Smooth muscle cell (in vitro differentiated cells): ENCODE data around the gene ENTPD2. TPM values are rescaled to one million over a fixed set of nuclear protein-coding genes. Genes with fewer than 3 reads are reported as not detected.
A peak's percentile ranks its signal among the peaks of the same experiment; 100 is the strongest.

Experiments used
- DNase-seq: peaks from one replicate; lab custom pipeline; 2025; ENCODE audit not compliant: unreplicated experiment; lab: John Stamatoyannopoulos, UW
- H2AFZ ChIP-seq: fragments of 200-600 bp; sonication (generic); 2 replicates; pipeline ENCODE4 v1.6.0; 2016; ENCODE audit warnings: antibody characterized with exemption, low read depth, mild to moderate bottlenecking
- H3F3A ChIP-seq: fragments of 200-600 bp; sonication (generic); 2 replicates; pipeline ENCODE4 v1.6.0; 2017; ENCODE audit warnings: antibody characterized with exemption, low read depth
- H3K27ac ChIP-seq: fragments of 200-600 bp; sonication (generic); 2 replicates; pipeline ENCODE4 v1.5.1; 2016; ENCODE audit warnings: low read depth, mild to moderate bottlenecking
- H3K27me3 ChIP-seq: fragments of 200-600 bp; sonication (generic); 2 replicates; pipeline ENCODE4 v1.6.1; 2016; ENCODE audit warnings: low read depth, mild to moderate bottlenecking
- H3K36me3 ChIP-seq: fragments of 200-600 bp; sonication (generic); 2 replicates; pipeline ENCODE4 v1.5.1; 2016; ENCODE audit warnings: low read depth
- H3K4me1 ChIP-seq: fragments of 200-600 bp; sonication (generic); 2 replicates; pipeline ENCODE4 v1.5.1; 2016; ENCODE audit warnings: low read depth
- H3K4me2 ChIP-seq: fragments of 200-600 bp; sonication (generic); 2 replicates; pipeline ENCODE4 v1.6.0; 2016; ENCODE audit warnings: mild to moderate bottlenecking
- H3K4me3 ChIP-seq: fragments of 200-600 bp; sonication (generic); 2 replicates; pipeline ENCODE4 v1.5.1; 2016; ENCODE audit warnings: mild to moderate bottlenecking
- H3K79me2 ChIP-seq: fragments of 200-600 bp; sonication (generic); 2 replicates; pipeline ENCODE4 v1.6.0; 2016; ENCODE audit warnings: low read depth, mild to moderate bottlenecking
- H3K9ac ChIP-seq: fragments of 200-600 bp; sonication (generic); 2 replicates; pipeline ENCODE4 v1.6.0; 2016; ENCODE audit warnings: low read depth
- H3K9me3 ChIP-seq: fragments of 200-600 bp; sonication (generic); replicated peaks from 2 replicates; pipeline ENCODE4 v1.5.1; 2016; ENCODE audit warnings: low read depth
- H4K20me1 ChIP-seq: fragments of 200-600 bp; sonication (generic); 2 replicates; pipeline ENCODE4 v1.6.0; 2016; ENCODE audit warnings: low read depth
- WGBS: methylation state at CpG from one replicate; pipeline ENCODE4 v1.1.7; 2016; ENCODE audit warnings: low lambda C conversion rate; 5-methylcytosine and 5-hydroxymethylcytosine counted together
- polyA plus RNA-seq: library from polyadenylated mRNA; unstranded; fragments of >200 nt; fragmentation: Nextera tagmentation; extraction: Ambion mirVana; gene quantifications from 2 replicates; pipeline ENCODE4 v1.2.1, GENCODE V29; 2016
- small RNA-seq: library from RNA; depleted of rRNA; stranded (forward); fragments of <200 nt; gene quantifications from one replicate; pipeline ENCODE3, GENCODE V24; 2014
- total RNA-seq: library from RNA; depleted of rRNA; stranded (reverse); fragments of >200 nt; gene quantifications from 2 replicates; pipeline ENCODE4 v1.2.3, GENCODE V29; 2014
- TF ChIP-seq, protein P1 (sequence below): fragments of 200-600 bp; sonication (generic); IDR thresholded peaks from 2 replicates; pipeline ENCODE4 v1.5.1; 2017; ENCODE audit warnings: borderline replicate concordance, mild to moderate bottlenecking, antibody characterized with exemption; ENCODE audit not compliant: insufficient read depth, poor library complexity, severe bottlenecking

ENTPD2 gene
- total and polyA plus RNA-seq, 2 experiments from 2014 or later, result 0.30 TPM; not detected in 1

DNA sequence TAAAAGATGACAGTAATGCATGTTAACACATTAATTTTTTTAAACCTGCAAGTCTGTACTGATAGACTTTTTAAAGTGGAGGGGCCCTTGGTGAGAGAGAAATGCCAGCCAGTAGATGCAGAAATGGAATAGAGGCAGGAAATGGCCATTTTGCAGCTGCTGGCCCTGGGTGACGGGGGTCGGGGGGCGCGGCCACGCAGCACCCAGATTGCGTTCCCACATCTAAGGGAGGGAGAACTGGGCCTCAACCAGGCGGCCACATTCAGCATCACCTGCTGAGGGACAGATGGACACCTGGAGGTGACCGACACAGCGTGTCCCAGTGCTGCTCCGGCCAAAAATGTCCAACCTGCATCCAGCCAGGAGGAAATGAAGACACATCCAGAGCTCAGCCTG is 51.2 kb downstream of the ENTPD2 start:
- no peak overlapping the region for H3K9ac ChIP-seq
- no peaks in the 10 kb centered on the region for H3K4me1 ChIP-seq
- H3K4me3 ChIP-seq, result no peak overlapping the region
- H3K9me3 ChIP-seq, result no peaks in the 10 kb centered on the region
- no peaks in the 10 kb centered on the region for H3F3A ChIP-seq
- H4K20me1 ChIP-seq, result no peaks in the 10 kb centered on the region
- 96% methylated on average over 10 of the region's 10 CpGs for WGBS
- no peaks in the 10 kb centered on the region for H3K36me3 ChIP-seq
- H2AFZ ChIP-seq, result no peak overlapping the region
- H3K4me2 ChIP-seq, result no peak overlapping the region
- no peaks in the 10 kb centered on the region for H3K27me3 ChIP-seq
- no peaks in the 10 kb centered on the region for H3K79me2 ChIP-seq
- TF ChIP-seq, protein P1, sequence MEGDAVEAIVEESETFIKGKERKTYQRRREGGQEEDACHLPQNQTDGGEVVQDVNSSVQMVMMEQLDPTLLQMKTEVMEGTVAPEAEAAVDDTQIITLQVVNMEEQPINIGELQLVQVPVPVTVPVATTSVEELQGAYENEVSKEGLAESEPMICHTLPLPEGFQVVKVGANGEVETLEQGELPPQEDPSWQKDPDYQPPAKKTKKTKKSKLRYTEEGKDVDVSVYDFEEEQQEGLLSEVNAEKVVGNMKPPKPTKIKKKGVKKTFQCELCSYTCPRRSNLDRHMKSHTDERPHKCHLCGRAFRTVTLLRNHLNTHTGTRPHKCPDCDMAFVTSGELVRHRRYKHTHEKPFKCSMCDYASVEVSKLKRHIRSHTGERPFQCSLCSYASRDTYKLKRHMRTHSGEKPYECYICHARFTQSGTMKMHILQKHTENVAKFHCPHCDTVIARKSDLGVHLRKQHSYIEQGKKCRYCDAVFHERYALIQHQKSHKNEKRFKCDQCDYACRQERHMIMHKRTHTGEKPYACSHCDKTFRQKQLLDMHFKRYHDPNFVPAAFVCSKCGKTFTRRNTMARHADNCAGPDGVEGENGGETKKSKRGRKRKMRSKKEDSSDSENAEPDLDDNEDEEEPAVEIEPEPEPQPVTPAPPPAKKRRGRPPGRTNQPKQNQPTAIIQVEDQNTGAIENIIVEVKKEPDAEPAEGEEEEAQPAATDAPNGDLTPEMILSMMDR, result no peak
- no peak for DNase-seq
- no peak overlapping the region for H3K27ac ChIP-seq

DNA sequence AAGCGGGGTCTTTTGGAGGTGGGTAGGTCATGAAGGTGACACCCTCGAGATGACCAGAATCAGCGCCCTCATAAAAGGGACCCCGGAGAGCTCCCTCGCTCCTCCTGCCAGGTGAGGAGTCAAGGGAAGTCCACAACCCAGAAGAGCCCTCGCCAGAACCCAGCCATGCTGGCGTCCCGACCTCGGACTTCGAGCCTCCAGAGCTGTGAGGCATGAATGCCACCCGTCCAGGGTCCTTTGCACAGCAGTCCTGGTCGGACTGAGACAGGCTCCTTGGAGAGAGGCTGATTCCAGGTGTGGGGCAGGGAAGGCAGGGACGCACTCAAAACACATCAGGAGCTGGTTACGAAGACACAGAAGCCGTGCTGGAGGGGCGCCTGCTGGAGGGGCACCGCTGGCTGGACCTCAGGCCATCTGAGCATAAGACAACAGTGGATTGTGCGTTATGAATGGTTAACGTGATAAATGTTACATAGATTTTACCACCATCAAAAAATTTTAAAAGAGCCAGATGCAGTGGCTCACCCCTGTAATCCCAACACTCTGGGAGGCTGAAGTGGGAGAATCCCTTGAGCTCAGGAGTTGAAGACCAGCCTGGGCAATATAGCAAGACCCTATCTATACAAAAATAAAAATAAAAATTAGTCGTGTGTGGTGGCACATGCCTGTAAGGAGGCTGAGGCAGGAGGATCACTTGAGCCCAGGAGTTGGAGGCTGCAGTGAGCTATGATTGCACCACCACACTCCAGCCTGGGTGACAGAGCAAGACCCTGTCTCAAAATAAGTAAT is 51.8 kb downstream of the ENTPD2 start:
- WGBS, result 93% methylated on average over 20 of the region's 20 CpGs
- Histone ChIP-seq H3K9ac (no peak overlapping the region), H3K9me3 (no peaks in the 10 kb centered on the region), H4K20me1 (no peaks in the 10 kb centered on the region), H3K4me2 (no peak overlapping the region), H3F3A (no peaks in the 10 kb centered on the region), H3K79me2 (no peaks in the 10 kb centered on the region), H3K27me3 (no peaks in the 10 kb centered on the region), H3K27ac (no peak overlapping the region), H3K4me3 (no peak overlapping the region), H3K4me1 (peaks cover 4% of the 10 kb centered on the region), H3K36me3 (no peaks in the 10 kb centered on the region), H2AFZ (no peak overlapping the region)
- no peak for DNase-seq
- TF ChIP-seq, protein P1, result no peak

DNA sequence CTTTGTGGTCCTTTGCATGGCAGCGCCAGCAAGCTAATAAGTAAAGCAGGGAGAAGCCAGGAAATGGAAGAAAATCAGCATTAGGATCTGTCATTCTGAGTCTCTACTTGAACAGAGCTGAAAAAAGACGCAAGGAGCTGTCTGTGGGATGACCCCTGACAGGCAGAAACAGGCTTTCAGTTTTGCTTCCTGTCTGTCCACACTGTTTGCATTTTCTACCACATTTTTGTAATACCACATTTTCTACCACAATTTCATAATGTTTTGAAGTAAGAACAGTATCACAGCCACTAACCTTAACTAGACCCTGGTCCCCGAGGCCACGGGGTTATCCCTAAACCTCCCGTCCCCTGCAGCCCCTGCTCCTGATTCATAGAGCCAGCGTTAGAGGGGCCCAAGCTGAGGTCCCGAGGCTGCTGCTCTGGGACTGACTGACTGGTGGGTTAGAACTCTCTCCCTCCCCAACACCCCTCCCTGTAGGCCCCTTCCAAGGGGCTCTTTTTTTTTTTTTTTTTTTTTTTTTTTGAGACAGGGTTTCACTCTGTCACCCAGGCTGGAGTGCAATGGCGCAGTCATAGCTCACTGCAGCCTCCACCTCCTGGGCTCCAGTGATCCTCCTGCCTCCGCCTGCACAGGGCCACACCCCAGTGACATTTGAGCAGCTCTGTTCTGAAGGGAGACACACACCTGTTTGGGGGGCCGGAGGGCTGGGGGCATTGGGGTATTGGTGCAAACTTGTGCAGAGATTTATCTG is 53.5 kb downstream of the ENTPD2 start:
- Histone ChIP-seq H3K4me2 (no peak overlapping the region), H3K9ac (no peak overlapping the region), H4K20me1 (no peaks in the 10 kb centered on the region), H3K36me3 (no peaks in the 10 kb centered on the region), H3F3A (no peaks in the 10 kb centered on the region), H3K27me3 (no peaks in the 10 kb centered on the region), H3K4me1 (peaks cover 12% of the 10 kb centered on the region), H2AFZ (no peak overlapping the region), H3K79me2 (no peaks in the 10 kb centered on the region), H3K4me3 (no peak overlapping the region), H3K27ac (peak overlapping the region; percentile 19), H3K9me3 (no peaks in the 10 kb centered on the region)
- DNase-seq, result no peak
- WGBS, result 66% methylated on average over 9 of the region's 10 CpGs
- TF ChIP-seq, protein P1, result no peak

Small RNA genes lying within 50 kb of the gene (small RNA-seq; reads per million reads assigned to genes)
- not detected for gene RF00153

Other genes starting within 250 kb of the ENTPD2 start
Only the 30 nearest of the 37 such genes appear.
- 304 and 306 TPM in 2 replicates for gene EDF1, start 187.8 kb downstream of the ENTPD2 start, total RNA-seq
- 492 and 548 TPM in 2 replicates for gene EDF1, start 187.8 kb downstream of the ENTPD2 start, polyA plus RNA-seq
- gene TRAF2, start 167.5 kb downstream of the ENTPD2 start, total RNA-seq, result 6.2 and 7.0 TPM in 2 replicates
- gene TRAF2, start 167.5 kb downstream of the ENTPD2 start, polyA plus RNA-seq, result 15.9 and 18.0 TPM in 2 replicates
- 70.5 and 103 TPM in 2 replicates for gene FBXW5, start 109.3 kb downstream of the ENTPD2 start, total RNA-seq
- 105 and 109 TPM in 2 replicates for gene FBXW5, start 109.3 kb downstream of the ENTPD2 start, polyA plus RNA-seq
- not detected in 2 replicates for gene C8G, start 108.8 kb downstream of the ENTPD2 start, total RNA-seq
- gene C8G, start 108.8 kb downstream of the ENTPD2 start, polyA plus RNA-seq, result 1.4 TPM in 1 of 2 replicates, not detected in the other
- not detected in 2 replicates for gene LCN12, start 101.8 kb downstream of the ENTPD2 start, total RNA-seq
- gene LCN12, start 101.8 kb downstream of the ENTPD2 start, polyA plus RNA-seq, result not detected in 2 replicates
- 119 and 145 TPM in 2 replicates for gene PTGDS, start 76.6 kb downstream of the ENTPD2 start, total RNA-seq
- gene PTGDS, start 76.6 kb downstream of the ENTPD2 start, polyA plus RNA-seq, result 597 and 611 TPM in 2 replicates
- 0.67 and 1.1 TPM in 2 replicates for gene LCNL1, start 71.1 kb downstream of the ENTPD2 start, total RNA-seq
- 0.85 and 0.89 TPM in 2 replicates for gene LCNL1, start 71.1 kb downstream of the ENTPD2 start, polyA plus RNA-seq
- gene PAXX, start 61.6 kb downstream of the ENTPD2 start, total RNA-seq, result 27.4 and 29.0 TPM in 2 replicates
- gene PAXX, start 61.6 kb downstream of the ENTPD2 start, polyA plus RNA-seq, result 61.4 and 62.0 TPM in 2 replicates
- gene CLIC3, start 57.5 kb downstream of the ENTPD2 start, total RNA-seq, result 15.2 and 36.8 TPM in 2 replicates
- 43.9 and 69.9 TPM in 2 replicates for gene CLIC3, start 57.5 kb downstream of the ENTPD2 start, polyA plus RNA-seq
- 15.9 and 23.0 TPM in 2 replicates for gene ABCA2, start 25.8 kb downstream of the ENTPD2 start, total RNA-seq
- gene ABCA2, start 25.8 kb downstream of the ENTPD2 start, polyA plus RNA-seq, result 26.2 and 29.0 TPM in 2 replicates
- not detected in 2 replicates for gene FUT7, start 22.0 kb downstream of the ENTPD2 start, total RNA-seq
- 0.51 TPM in 1 of 2 replicates, not detected in the other for gene FUT7, start 22.0 kb downstream of the ENTPD2 start, polyA plus RNA-seq
- gene NPDC1, start 7.9 kb downstream of the ENTPD2 start, total RNA-seq, result 5.9 and 9.9 TPM in 2 replicates
- 19.3 and 38.8 TPM in 2 replicates for gene NPDC1, start 7.9 kb downstream of the ENTPD2 start, polyA plus RNA-seq
- 1.9 and 2.1 TPM in 2 replicates for gene SAPCD2, start 16.5 kb upstream of the ENTPD2 start, total RNA-seq
- gene SAPCD2, start 16.5 kb upstream of the ENTPD2 start, polyA plus RNA-seq, result 3.9 and 5.0 TPM in 2 replicates
- gene UAP1L1, start 23.5 kb upstream of the ENTPD2 start, total RNA-seq, result 5.8 and 7.2 TPM in 2 replicates
- 22.5 and 23.8 TPM in 2 replicates for gene UAP1L1, start 23.5 kb upstream of the ENTPD2 start, polyA plus RNA-seq
- 62.9 and 70.9 TPM in 2 replicates for gene MAN1B1, start 32.9 kb upstream of the ENTPD2 start, total RNA-seq
- 97.1 and 109 TPM in 2 replicates for gene MAN1B1, start 32.9 kb upstream of the ENTPD2 start, polyA plus RNA-seq
- gene DPP7, start 60.7 kb upstream of the ENTPD2 start, total RNA-seq, result 50.6 and 51.4 TPM in 2 replicates
- gene DPP7, start 60.7 kb upstream of the ENTPD2 start, polyA plus RNA-seq, result 170 and 171 TPM in 2 replicates
- gene GRIN1, start 85.1 kb upstream of the ENTPD2 start, total RNA-seq, result not detected in 2 replicates
- 0.44 TPM in 1 of 2 replicates, not detected in the other for gene GRIN1, start 85.1 kb upstream of the ENTPD2 start, polyA plus RNA-seq
- gene LRRC26, start 116.0 kb upstream of the ENTPD2 start, total RNA-seq, result not detected in 2 replicates
- gene LRRC26, start 116.0 kb upstream of the ENTPD2 start, polyA plus RNA-seq, result not detected in 2 replicates
- gene TMEM210, start 118.0 kb upstream of the ENTPD2 start, total RNA-seq, result not detected in 2 replicates
- not detected in 2 replicates for gene TMEM210, start 118.0 kb upstream of the ENTPD2 start, polyA plus RNA-seq
- gene ANAPC2, start 134.5 kb upstream of the ENTPD2 start, total RNA-seq, result 12.6 and 16.3 TPM in 2 replicates
- gene ANAPC2, start 134.5 kb upstream of the ENTPD2 start, polyA plus RNA-seq, result 6.6 and 17.6 TPM in 2 replicates
- 32.7 and 69.5 TPM in 2 replicates for gene SSNA1, start 134.6 kb upstream of the ENTPD2 start, total RNA-seq
- gene SSNA1, start 134.6 kb upstream of the ENTPD2 start, polyA plus RNA-seq, result 84.9 and 94.1 TPM in 2 replicates
- gene TPRN, start 146.7 kb upstream of the ENTPD2 start, total RNA-seq, result 4.0 and 6.9 TPM in 2 replicates
- 15.0 and 19.0 TPM in 2 replicates for gene TPRN, start 146.7 kb upstream of the ENTPD2 start, polyA plus RNA-seq
- gene TMEM203, start 151.6 kb upstream of the ENTPD2 start, total RNA-seq, result 30.2 and 31.0 TPM in 2 replicates
- gene TMEM203, start 151.6 kb upstream of the ENTPD2 start, polyA plus RNA-seq, result 53.0 and 55.1 TPM in 2 replicates
- 3.2 and 6.5 TPM in 2 replicates for gene NDOR1, start 151.6 kb upstream of the ENTPD2 start, total RNA-seq
- gene NDOR1, start 151.6 kb upstream of the ENTPD2 start, polyA plus RNA-seq, result 7.7 and 12.5 TPM in 2 replicates
- 0.36 and 0.49 TPM in 2 replicates for gene RNF208, start 168.2 kb upstream of the ENTPD2 start, total RNA-seq
- 1.4 and 1.9 TPM in 2 replicates for gene RNF208, start 168.2 kb upstream of the ENTPD2 start, polyA plus RNA-seq
- 2.2 and 2.3 TPM in 2 replicates for gene CYSRT1, start 171.1 kb upstream of the ENTPD2 start, total RNA-seq
- gene CYSRT1, start 171.1 kb upstream of the ENTPD2 start, polyA plus RNA-seq, result 1.3 and 2.4 TPM in 2 replicates
- not detected in 2 replicates for gene RNF224, start 173.4 kb upstream of the ENTPD2 start, total RNA-seq
- gene RNF224, start 173.4 kb upstream of the ENTPD2 start, polyA plus RNA-seq, result not detected in 2 replicates
- gene SLC34A3, start 176.8 kb upstream of the ENTPD2 start, total RNA-seq, result not detected in 2 replicates
- gene SLC34A3, start 176.8 kb upstream of the ENTPD2 start, polyA plus RNA-seq, result not detected in 2 replicates
- gene TUBB4B, start 187.2 kb upstream of the ENTPD2 start, total RNA-seq, result 154 and 164 TPM in 2 replicates
- gene TUBB4B, start 187.2 kb upstream of the ENTPD2 start, polyA plus RNA-seq, result 317 and 331 TPM in 2 replicates
- gene STPG3, start 197.2 kb upstream of the ENTPD2 start, total RNA-seq, result not detected in 2 replicates
- not detected in 2 replicates for gene STPG3, start 197.2 kb upstream of the ENTPD2 start, polyA plus RNA-seq